GM23338 (cell line): ENCODE results near the gene ATP5PO. TPM values are rescaled to one million over a fixed set of nuclear protein-coding genes. Genes with fewer than 3 reads are reported as not detected.

Experiments
- ATAC-seq: fragments of 200-7000 bp; cut with Tn5 transposase; 3 replicates; pipeline ENCODE4 v1.9.1; 2020
- DNase-seq: peaks from one replicate; pipeline ENCODE4 v3.0.0-alpha.2; 2015; ENCODE audit warnings: low spot score
- H2AFZ ChIP-seq: fragments of 200-600 bp; sonication (generic); 2 replicates; pipeline ENCODE4 v1.8.0; 2016; ENCODE audit warnings: antibody characterized with exemption, mild to moderate bottlenecking, moderate library complexity
- H3F3A ChIP-seq: fragments of 200-600 bp; sonication (generic); replicated peaks from 2 replicates; pipeline ENCODE4 v1.8.0; 2017; ENCODE audit warnings: antibody characterized with exemption, mixed run types, low read depth
- H3K27ac ChIP-seq: fragments of 200-600 bp; sonication (generic); 2 replicates; pipeline ENCODE4 v1.6.1; 2016; ENCODE audit warnings: low read depth
- H3K27me3 ChIP-seq: fragments of 200-600 bp; sonication (generic); 2 replicates; pipeline ENCODE4 v1.8.0; 2016; ENCODE audit warnings: mild to moderate bottlenecking, mixed run types, moderate library complexity; ENCODE audit not compliant: insufficient read depth
- H3K36me3 ChIP-seq: fragments of 200-600 bp; sonication (generic); 2 replicates; pipeline ENCODE4 v1.8.0; 2016; ENCODE audit warnings: mild to moderate bottlenecking; ENCODE audit not compliant: insufficient read depth
- H3K4me1 ChIP-seq: fragments of 200-600 bp; sonication (generic); 2 replicates; pipeline ENCODE4 v1.8.0; 2016; ENCODE audit warnings: mild to moderate bottlenecking, moderate library complexity; ENCODE audit not compliant: insufficient read depth
- H3K4me2 ChIP-seq: fragments of 200-600 bp; sonication (generic); 2 replicates; pipeline ENCODE4 v1.7.1; 2017; ENCODE audit warnings: mixed run types
- H3K4me3 ChIP-seq: fragments of 200-600 bp; sonication (generic); 2 replicates; pipeline ENCODE4 v1.6.1; 2016; ENCODE audit warnings: mixed run types
- H3K79me2 ChIP-seq: fragments of 200-600 bp; sonication (generic); replicated peaks from 2 replicates; pipeline ENCODE4 v1.8.0; 2017; ENCODE audit warnings: mild to moderate bottlenecking; ENCODE audit not compliant: insufficient read depth
- H3K9me2 ChIP-seq: fragments of 200-600 bp; sonication (generic); 2 replicates; pipeline ENCODE4 v1.8.0; 2017; ENCODE audit not compliant: insufficient read depth
- H4K20me1 ChIP-seq: fragments of 200-600 bp; sonication (generic); replicated peaks from 2 replicates; pipeline ENCODE4 v1.8.0; 2017; ENCODE audit warnings: mild to moderate bottlenecking; ENCODE audit not compliant: insufficient read depth
- H3K27ac Mint-ChIP-seq: 2 replicates; pipeline ENCODE4 v1.8.0; 2020; ENCODE audit warnings: inconsistent platforms, mild to moderate bottlenecking, moderate library complexity, mixed read lengths
- H3K27me3 Mint-ChIP-seq: 3 replicates; pipeline ENCODE4 v1.8.0; 2022; ENCODE audit warnings: low read depth, mild to moderate bottlenecking, moderate library complexity, mixed read lengths, inconsistent platforms; ENCODE audit not compliant: insufficient read depth, poor library complexity
- H3K36me3 Mint-ChIP-seq: 3 replicates; pipeline ENCODE4 v1.8.0; 2021; ENCODE audit warnings: low read depth, mild to moderate bottlenecking, inconsistent platforms, moderate library complexity, mixed read lengths
- H3K4me1 Mint-ChIP-seq: 3 replicates; pipeline ENCODE4 v1.8.0; 2020; ENCODE audit warnings: mild to moderate bottlenecking, inconsistent platforms, mixed read lengths
- H3K4me3 Mint-ChIP-seq: 3 replicates; pipeline ENCODE4 v1.8.0; 2021; ENCODE audit warnings: moderate library complexity, mild to moderate bottlenecking, inconsistent platforms, mixed read lengths
- H3K9me3 Mint-ChIP-seq: 3 replicates; pipeline ENCODE4 v1.8.0; 2020; ENCODE audit warnings: moderate library complexity, mild to moderate bottlenecking, inconsistent platforms, mixed read lengths
- CREB1 ChIP-seq: fragments of 250-450 bp; sonication (Bioruptor Pico); IDR thresholded peaks from 2 replicates; pipeline ENCODE4 v1.5.0; 2020; ENCODE audit warnings: low read depth, mild to moderate bottlenecking, moderate library complexity
- EZH2 ChIP-seq: fragments of 200-600 bp; sonication (generic); IDR thresholded peaks from one replicate; pipeline ENCODE4 v1.8.0; 2017; ENCODE audit warnings: antibody characterized with exemption, mild to moderate bottlenecking, low read depth; ENCODE audit not compliant: unreplicated experiment
- EZH2phosphoT487 ChIP-seq: fragments of 200-600 bp; sonication (generic); IDR thresholded peaks from one replicate; pipeline ENCODE4 v1.8.1; 2018; ENCODE audit warnings: antibody characterized with exemption; ENCODE audit not compliant: unreplicated experiment
- JUNB ChIP-seq: IDR thresholded peaks from one replicate; pipeline ENCODE4 v1.6.1; 2016; ENCODE audit warnings: antibody characterized with exemption; ENCODE audit not compliant: unreplicated experiment
- NANOG ChIP-seq: IDR thresholded peaks from 2 replicates; pipeline ENCODE4 v1.6.1; 2016; ENCODE audit warnings: antibody characterized with exemption, borderline replicate concordance
- POLR2AphosphoS5 ChIP-seq: IDR thresholded peaks from 2 replicates; pipeline ENCODE4 v1.6.1; 2016; ENCODE audit warnings: antibody characterized with exemption, low read depth
- STAT1 ChIP-seq: IDR thresholded peaks from one replicate; pipeline ENCODE4 v1.6.1; 2016; ENCODE audit warnings: antibody characterized with exemption; ENCODE audit not compliant: unreplicated experiment
- ZNF331 ChIP-seq: fragments of 250-450 bp; sonication (Bioruptor Pico); IDR thresholded peaks from 2 replicates; pipeline ENCODE4 v1.5.0; 2020; ENCODE audit warnings: low read depth, mild to moderate bottlenecking, moderate library complexity
- polyA plus RNA-seq: library from polyadenylated mRNA; unstranded; fragments of >200 nt; fragmentation: Nextera tagmentation; extraction: Ambion mirVana; gene quantifications from 2 replicates; pipeline ENCODE4 v1.2.1, GENCODE V29; 2016
- total RNA-seq: library from RNA; depleted of rRNA; stranded (reverse); fragments of >200 nt; shearing (Covaris generic); gene quantifications from 2 replicates; pipeline ENCODE4 v1.2.3, GENCODE V29; 2014
- TF ChIP-seq, protein P1 (sequence below): IDR thresholded peaks from 2 replicates; pipeline ENCODE4 v1.6.1; 2016; ENCODE audit warnings: antibody characterized with exemption
- TF ChIP-seq, protein P2 (sequence below), 2 experiments: fragments of 200-600 bp in 1 of 2; sonication (generic) in 1 of 2; conservative IDR thresholded peaks; 2 replicates each; pipeline versions ENCODE4 v1.5.1 to v1.6.1; 2016 to 2017; ENCODE audit warnings: antibody characterized with exemption in 2 of 2, low read depth in 2 of 2, mild to moderate bottlenecking in 2 of 2, moderate library complexity in 1 of 2

The ATP5PO gene
- total and polyA plus RNA-seq, 2 experiments from 2014 or later, result 244 to 522 TPM

DNA sequence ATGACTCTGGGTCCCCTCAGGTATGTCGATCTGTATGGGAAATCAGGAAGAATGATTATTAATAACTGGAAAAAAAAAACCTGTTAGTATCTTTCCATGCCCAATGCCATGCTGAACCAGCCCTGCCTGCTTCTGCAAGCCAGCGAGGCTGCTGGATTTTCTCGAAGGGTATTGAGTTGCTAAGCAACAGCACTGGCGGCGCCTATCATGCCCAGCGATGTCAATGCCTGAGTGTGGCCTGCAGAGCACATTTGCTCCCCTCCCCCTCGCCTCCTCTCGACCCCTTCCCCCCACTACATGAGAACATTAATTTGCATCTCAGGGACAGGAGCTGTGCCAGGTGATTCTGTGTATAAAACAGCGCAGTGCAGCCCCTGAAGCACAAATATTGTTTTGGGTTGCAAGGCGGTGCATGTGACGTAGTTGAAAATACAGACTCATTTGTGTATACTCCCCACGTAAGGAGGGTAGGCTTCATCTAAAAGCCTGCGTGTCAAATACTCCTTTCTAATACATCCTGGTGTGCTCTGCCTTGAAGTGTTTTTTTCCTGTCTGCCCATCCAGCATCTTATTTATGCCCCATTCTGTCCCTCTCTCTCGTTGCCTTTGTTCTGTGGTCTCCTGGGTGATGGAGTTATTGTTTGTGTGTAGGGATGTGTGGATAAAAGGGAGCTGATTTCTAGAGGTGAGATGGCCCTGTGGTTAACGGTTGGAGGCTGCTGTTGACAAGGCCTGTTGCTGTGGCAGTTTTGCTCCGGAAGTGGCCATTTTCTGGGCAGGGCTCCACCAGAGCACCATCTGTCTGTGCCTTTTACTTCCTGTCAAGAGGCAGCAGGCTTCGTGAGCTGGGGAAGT is 32.7 kb upstream of the ATP5PO start:
- Mint-ChIP-seq H3K27me3 (peaks cover 13% of the 10 kb centered on the region), H3K4me3 (peak overlapping the region; percentile 63), H3K9me3 (peaks cover 13% of the 10 kb centered on the region), H3K36me3 (peaks cover 15% of the 10 kb centered on the region; the same call in 2 of the 3 replicates), H3K4me1 (peaks cover 31% of the 10 kb centered on the region), H3K27ac (peak overlapping the region; percentile 97)
- peak overlapping the region; percentile 14; the same call in 1 of the 2 replicates for H2AFZ ChIP-seq
- H3K27ac ChIP-seq, result peak overlapping the region; percentile 93
- no peaks in the 10 kb centered on the region for H3K9me2 ChIP-seq
- TF ChIP-seq STAT1, result no peak
- TF ChIP-seq, protein P1, sequence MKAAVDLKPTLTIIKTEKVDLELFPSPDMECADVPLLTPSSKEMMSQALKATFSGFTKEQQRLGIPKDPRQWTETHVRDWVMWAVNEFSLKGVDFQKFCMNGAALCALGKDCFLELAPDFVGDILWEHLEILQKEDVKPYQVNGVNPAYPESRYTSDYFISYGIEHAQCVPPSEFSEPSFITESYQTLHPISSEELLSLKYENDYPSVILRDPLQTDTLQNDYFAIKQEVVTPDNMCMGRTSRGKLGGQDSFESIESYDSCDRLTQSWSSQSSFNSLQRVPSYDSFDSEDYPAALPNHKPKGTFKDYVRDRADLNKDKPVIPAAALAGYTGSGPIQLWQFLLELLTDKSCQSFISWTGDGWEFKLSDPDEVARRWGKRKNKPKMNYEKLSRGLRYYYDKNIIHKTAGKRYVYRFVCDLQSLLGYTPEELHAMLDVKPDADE, result no peak
- TF ChIP-seq, protein P2, sequence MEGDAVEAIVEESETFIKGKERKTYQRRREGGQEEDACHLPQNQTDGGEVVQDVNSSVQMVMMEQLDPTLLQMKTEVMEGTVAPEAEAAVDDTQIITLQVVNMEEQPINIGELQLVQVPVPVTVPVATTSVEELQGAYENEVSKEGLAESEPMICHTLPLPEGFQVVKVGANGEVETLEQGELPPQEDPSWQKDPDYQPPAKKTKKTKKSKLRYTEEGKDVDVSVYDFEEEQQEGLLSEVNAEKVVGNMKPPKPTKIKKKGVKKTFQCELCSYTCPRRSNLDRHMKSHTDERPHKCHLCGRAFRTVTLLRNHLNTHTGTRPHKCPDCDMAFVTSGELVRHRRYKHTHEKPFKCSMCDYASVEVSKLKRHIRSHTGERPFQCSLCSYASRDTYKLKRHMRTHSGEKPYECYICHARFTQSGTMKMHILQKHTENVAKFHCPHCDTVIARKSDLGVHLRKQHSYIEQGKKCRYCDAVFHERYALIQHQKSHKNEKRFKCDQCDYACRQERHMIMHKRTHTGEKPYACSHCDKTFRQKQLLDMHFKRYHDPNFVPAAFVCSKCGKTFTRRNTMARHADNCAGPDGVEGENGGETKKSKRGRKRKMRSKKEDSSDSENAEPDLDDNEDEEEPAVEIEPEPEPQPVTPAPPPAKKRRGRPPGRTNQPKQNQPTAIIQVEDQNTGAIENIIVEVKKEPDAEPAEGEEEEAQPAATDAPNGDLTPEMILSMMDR (conservative IDR thresholded peaks at IDR 0.05; ENCODE audit: low read depth in 2 of 2), result no peak
- no peak for TF ChIP-seq JUNB
- TF ChIP-seq EZH2, result no peak
- TF ChIP-seq ZNF331 (CRISPR knock-in tag), result no peak
- TF ChIP-seq NANOG, result no peak
- no peak for TF ChIP-seq CREB1
- TF ChIP-seq EZH2phosphoT487, result no peak
- no peaks in the 10 kb centered on the region for H3K79me2 ChIP-seq
- ATAC-seq (peak; percentile 90), DNase-seq (peak; percentile 94)
- peaks cover 3% of the 10 kb centered on the region; the same call in 1 of the 2 replicates for H3F3A ChIP-seq
- peak overlapping the region; percentile 58 for H3K4me2 ChIP-seq
- peaks cover 26% of the 10 kb centered on the region for H3K4me1 ChIP-seq
- H3K27me3 ChIP-seq, result no peaks in the 10 kb centered on the region
- H3K4me3 ChIP-seq, result peak overlapping the region; percentile 31
- no peaks in the 10 kb centered on the region for H4K20me1 ChIP-seq
- no peaks in the 10 kb centered on the region; the same call in 1 of the 2 replicates for H3K36me3 ChIP-seq

DNA sequence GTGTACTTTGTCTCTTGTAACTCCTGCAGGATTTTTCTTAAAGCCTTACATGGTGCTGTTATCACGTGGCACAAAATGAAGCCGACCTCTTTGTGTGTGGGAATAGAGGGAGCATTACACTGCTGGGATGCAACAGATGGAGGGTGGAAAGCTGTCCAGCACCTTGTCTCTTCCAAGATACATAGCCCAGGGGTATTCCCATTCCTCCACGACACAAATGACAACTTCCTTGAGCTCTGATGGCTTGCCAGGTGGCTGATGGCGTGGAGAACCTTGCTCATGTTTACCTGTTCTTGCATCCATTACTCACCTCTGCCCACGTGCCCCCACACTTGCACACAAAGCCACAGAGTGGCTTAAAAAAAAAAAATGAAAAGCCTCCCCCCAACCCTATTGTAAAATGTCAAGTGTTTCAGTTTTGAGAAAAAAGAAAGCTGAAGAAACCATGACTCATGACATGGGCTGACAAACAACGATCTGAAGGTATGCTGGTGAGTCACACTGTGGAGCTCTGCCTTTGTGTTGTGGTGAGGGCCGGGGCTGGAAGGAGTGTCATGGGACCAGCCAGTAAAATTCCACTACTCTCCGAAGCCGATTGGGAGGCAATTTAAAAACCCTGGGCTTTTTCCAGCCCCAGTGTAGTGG is 32.0 kb upstream of the ATP5PO start:
- peak overlapping the region; percentile 31 for H3K4me3 ChIP-seq
- Mint-ChIP-seq H3K36me3 (peaks cover 15% of the 10 kb centered on the region; the same call in 2 of the 3 replicates), H3K27ac (peak overlapping the region; percentile 97), H3K4me1 (peaks cover 31% of the 10 kb centered on the region), H3K27me3 (peaks cover 13% of the 10 kb centered on the region), H3K4me3 (peak overlapping the region; percentile 63), H3K9me3 (peaks cover 13% of the 10 kb centered on the region)
- H3K4me1 ChIP-seq, result peaks cover 27% of the 10 kb centered on the region
- no peaks in the 10 kb centered on the region for H3K79me2 ChIP-seq
- H3K9me2 ChIP-seq, result no peaks in the 10 kb centered on the region
- DNase-seq (peak; percentile 95), ATAC-seq (peak; percentile 94)
- no peak for TF ChIP-seq EZH2
- TF ChIP-seq POLR2AphosphoS5, result 0 out of 2 replicates have a peak, but pooled peaks have one; percentile 26
- no peak for TF ChIP-seq ZNF331 (CRISPR knock-in tag)
- no peak for TF ChIP-seq STAT1
- TF ChIP-seq CREB1, result no peak
- peak overlapping the region; percentile 93 for H3K27ac ChIP-seq
- peak overlapping the region; percentile 58 for H3K4me2 ChIP-seq
- H2AFZ ChIP-seq, result 0 out of 2 replicates have a peak overlapping the region, but pooled peaks have one; percentile 6
- H3K27me3 ChIP-seq, result no peaks in the 10 kb centered on the region
- H3F3A ChIP-seq, result peaks cover 3% of the 10 kb centered on the region; the same call in 1 of the 2 replicates
- H4K20me1 ChIP-seq, result no peaks in the 10 kb centered on the region
- H3K36me3 ChIP-seq, result no peaks in the 10 kb centered on the region; the same call in 1 of the 2 replicates
